Measurements from ENCODE around the gene PPIF.

PPIF gene

GRCh38 chr10:79347226-79347893, at the start of gene PPIF:
TSS of gene PPIF (plus strand) at chr10:79347469. CDS start at chr10:79347549, 80 bp downstream.
- DNase-seq = peak; percentile 39

GRCh38 chr10:79298403-79299244, 48.6 kb upstream of the PPIF start:
- no peak for DNase-seq

- no peak for DNase-seq
Measured at GRCh38 chr10:79299397-79300241, 47.6 kb upstream of the PPIF start.

GRCh38 chr10:79300711-79301110, 46.6 kb upstream of the PPIF start:
- no peak for DNase-seq

- DNase-seq = no peak
Measured at GRCh38 chr10:79301754-79302530, 45.3 kb upstream of the PPIF start.

GRCh38 chr10:79303631-79304478, 43.4 kb upstream of the PPIF start:
- DNase-seq = no peak

GRCh38 chr10:79304479-79305087, 42.7 kb upstream of the PPIF start:
- DNase-seq = no peak

- DNase-seq = no peak
Measured at GRCh38 chr10:79305515-79305914, 41.8 kb upstream of the PPIF start.

- DNase-seq = no peak
Measured at GRCh38 chr10:79305988-79306387, 41.3 kb upstream of the PPIF start.

- DNase-seq = no peak
Measured at GRCh38 chr10:79306644-79307220, 40.5 kb upstream of the PPIF start.

GRCh38 chr10:79308016-79308415, 39.3 kb upstream of the PPIF start:
- no peak for DNase-seq

GRCh38 chr10:79308969-79309665, 38.2 kb upstream of the PPIF start:
- no peak for DNase-seq

GRCh38 chr10:79310200-79310865, 36.9 kb upstream of the PPIF start:
- DNase-seq = no peak

- DNase-seq = no peak
Measured at GRCh38 chr10:79310911-79311573, 36.2 kb upstream of the PPIF start.

GRCh38 chr10:79311581-79312407, 35.5 kb upstream of the PPIF start:
- DNase-seq = no peak

GRCh38 chr10:79312601-79313187, 34.6 kb upstream of the PPIF start:
- DNase-seq = no peak

- no peak for DNase-seq
Measured at GRCh38 chr10:79313320-79313719, 33.9 kb upstream of the PPIF start.

All from DMS 273 treated with DMSO at 0.1 percent for 48 hours (cell line).